Measurements from ENCODE around the gene SLFNL1. TPM values are rescaled to one million over a fixed set of nuclear protein-coding genes. Genes with fewer than 3 reads are reported as not detected.

The SLFNL1 gene
- total RNA-seq, 1 experiment from 2014 or later: 0.39 TPM

DNA sequence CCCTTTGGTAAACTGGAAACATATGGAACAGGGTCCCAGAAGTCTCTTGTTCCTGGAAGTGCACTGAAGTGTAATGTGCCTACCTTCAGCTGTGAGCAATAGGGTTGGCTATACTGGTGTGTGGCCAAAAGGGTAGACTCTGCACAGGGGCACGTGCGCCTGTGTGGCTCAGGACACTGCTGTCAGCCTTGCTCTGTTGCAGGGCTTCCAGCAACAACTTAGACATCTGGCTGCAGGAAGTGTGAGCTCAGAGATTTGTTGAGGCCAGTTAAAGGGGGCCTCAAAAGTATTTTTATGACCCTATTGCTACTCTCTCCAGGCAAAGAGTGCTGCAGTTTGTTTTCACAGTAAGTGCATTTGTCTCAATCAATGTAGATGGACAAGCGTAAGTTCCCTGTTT lies 34.6 kb downstream of the SLFNL1 start:
- peaks cover 84% of the 10 kb centered on the region for H3K36me3 ChIP-seq (ENCODE audit: insufficient read depth, low read length, poor library complexity, severe bottlenecking)
- BruUV-seq (replicated peaks): no TSS peak
- POLR2A ChIA-PET (ENCODE audit: low non-redundant PET): no interaction called here

DNA sequence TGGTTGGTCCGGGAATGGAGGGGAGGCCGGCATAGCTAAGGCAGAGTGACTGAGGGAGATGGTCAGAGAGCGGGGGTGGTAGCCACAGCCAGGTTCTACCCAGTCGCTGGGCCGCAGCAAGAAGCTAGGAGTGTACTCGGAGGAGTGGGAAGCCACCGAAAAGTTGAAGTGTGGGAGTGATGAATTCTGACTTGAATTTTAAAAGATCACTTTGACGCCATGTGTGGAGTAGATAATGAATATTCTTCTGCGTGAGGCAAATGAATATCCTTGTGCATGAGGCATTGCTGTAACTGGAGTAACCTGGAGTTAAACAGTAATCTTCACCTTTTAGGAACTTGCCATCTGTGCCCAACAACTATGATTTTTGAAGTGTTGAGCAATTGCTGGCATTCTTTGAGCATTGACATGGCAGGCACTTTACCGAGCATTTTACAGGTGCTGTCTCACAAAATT lies 35.2 kb downstream of the SLFNL1 start:
- H3K9me3 ChIP-seq (ENCODE audit: low read depth, low read length, poor library complexity, severe bottlenecking): no peaks in the 10 kb centered on the region
- BruUV-seq (replicated peaks): no TSS peak
- intact Hi-C loops (cut with micrococcal nuclease; ENCODE audit: unreplicated experiment): no loop called here
- ChIA-PET CTCF (no interaction called here), POLR2A (ENCODE audit: low non-redundant PET) (no interaction called here)
- H3K36me3 ChIP-seq (ENCODE audit: insufficient read depth, low read length, poor library complexity, severe bottlenecking): peaks cover 78% of the 10 kb centered on the region
- no peaks in the 10 kb centered on the region for H3K27me3 ChIP-seq (replicated peaks; ENCODE audit: insufficient read depth, low read depth, low read length, poor library complexity)
- DNase-seq (ENCODE audit: low spot score): no peak
- peaks cover 9% of the 10 kb centered on the region for H3K4me1 ChIP-seq (ENCODE audit: insufficient read depth, low read length, poor library complexity, severe bottlenecking)
- H3K4me3 ChIP-seq (ENCODE audit: low read depth, low read length, poor library complexity, severe bottlenecking): no peak overlapping the region
- H3K27ac ChIP-seq (ENCODE audit: low read depth, low read length, poor library complexity, severe bottlenecking): no peak overlapping the region
- TF ChIP-seq, protein P1, sequence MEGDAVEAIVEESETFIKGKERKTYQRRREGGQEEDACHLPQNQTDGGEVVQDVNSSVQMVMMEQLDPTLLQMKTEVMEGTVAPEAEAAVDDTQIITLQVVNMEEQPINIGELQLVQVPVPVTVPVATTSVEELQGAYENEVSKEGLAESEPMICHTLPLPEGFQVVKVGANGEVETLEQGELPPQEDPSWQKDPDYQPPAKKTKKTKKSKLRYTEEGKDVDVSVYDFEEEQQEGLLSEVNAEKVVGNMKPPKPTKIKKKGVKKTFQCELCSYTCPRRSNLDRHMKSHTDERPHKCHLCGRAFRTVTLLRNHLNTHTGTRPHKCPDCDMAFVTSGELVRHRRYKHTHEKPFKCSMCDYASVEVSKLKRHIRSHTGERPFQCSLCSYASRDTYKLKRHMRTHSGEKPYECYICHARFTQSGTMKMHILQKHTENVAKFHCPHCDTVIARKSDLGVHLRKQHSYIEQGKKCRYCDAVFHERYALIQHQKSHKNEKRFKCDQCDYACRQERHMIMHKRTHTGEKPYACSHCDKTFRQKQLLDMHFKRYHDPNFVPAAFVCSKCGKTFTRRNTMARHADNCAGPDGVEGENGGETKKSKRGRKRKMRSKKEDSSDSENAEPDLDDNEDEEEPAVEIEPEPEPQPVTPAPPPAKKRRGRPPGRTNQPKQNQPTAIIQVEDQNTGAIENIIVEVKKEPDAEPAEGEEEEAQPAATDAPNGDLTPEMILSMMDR (conservative IDR thresholded peaks at IDR 0.05; ENCODE audit: low read depth, low read length): no peak
- TF ChIP-seq EZH2 (IDR thresholded peaks at IDR 0.05; ENCODE audit: borderline replicate concordance, low read depth, low read length, poor library complexity, severe bottlenecking): no peak

More for the DNA sequence above, 34.6 kb downstream of the SLFNL1 start:
- intact Hi-C loops (cut with micrococcal nuclease; ENCODE audit: unreplicated experiment): no loop called here
- Histone ChIP-seq H3K27me3 (replicated peaks; ENCODE audit: insufficient read depth, low read depth, low read length, poor library complexity) (no peaks in the 10 kb centered on the region), H3K4me1 (ENCODE audit: insufficient read depth, low read length, poor library complexity, severe bottlenecking) (peaks cover 6% of the 10 kb centered on the region), H3K27ac (ENCODE audit: low read depth, low read length, poor library complexity, severe bottlenecking) (no peak overlapping the region), H3K4me3 (ENCODE audit: low read depth, low read length, poor library complexity, severe bottlenecking) (no peak overlapping the region), H3K9me3 (ENCODE audit: low read depth, low read length, poor library complexity, severe bottlenecking) (no peaks in the 10 kb centered on the region)
- DNase-seq (ENCODE audit: low spot score): no peak
- no peak for TF ChIP-seq EZH2 (IDR thresholded peaks at IDR 0.05; ENCODE audit: borderline replicate concordance, low read depth, low read length, poor library complexity, severe bottlenecking)
- TF ChIP-seq, protein P1 (conservative IDR thresholded peaks at IDR 0.05; ENCODE audit: low read depth, low read length): no peak
- CTCF ChIA-PET: no interaction called here

DNA sequence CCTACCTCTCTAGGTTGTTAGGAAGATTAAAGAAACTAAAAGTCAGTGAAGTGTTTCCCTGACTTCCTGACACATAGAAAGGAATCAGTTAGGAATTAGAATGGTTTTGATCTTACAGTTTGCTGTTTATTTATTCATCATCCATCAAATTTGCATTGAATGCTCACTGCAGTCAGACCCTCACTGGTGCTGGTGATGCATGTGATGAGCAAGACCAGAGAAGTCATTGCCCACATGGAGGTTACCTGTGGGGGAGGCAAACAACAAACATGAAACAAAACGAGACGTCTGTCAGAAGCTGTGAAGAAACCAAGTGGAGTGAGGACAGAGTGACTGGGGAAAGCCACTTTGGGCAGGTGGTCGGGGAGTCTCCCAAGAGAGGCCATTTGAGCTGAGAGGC lies 35.6 kb downstream of the SLFNL1 start:
- no peaks in the 10 kb centered on the region for H3K9me3 ChIP-seq (ENCODE audit: low read depth, low read length, poor library complexity, severe bottlenecking)
- no peak for TF ChIP-seq EZH2 (IDR thresholded peaks at IDR 0.05; ENCODE audit: borderline replicate concordance, low read depth, low read length, poor library complexity, severe bottlenecking)
- TF ChIP-seq, protein P1 (conservative IDR thresholded peaks at IDR 0.05; ENCODE audit: low read depth, low read length): no peak
- no peak overlapping the region for H3K4me3 ChIP-seq (ENCODE audit: low read depth, low read length, poor library complexity, severe bottlenecking)
- peaks cover 74% of the 10 kb centered on the region for H3K36me3 ChIP-seq (ENCODE audit: insufficient read depth, low read length, poor library complexity, severe bottlenecking)
- ChIA-PET CTCF (no interaction called here), POLR2A (ENCODE audit: low non-redundant PET) (no interaction called here)
- peaks cover 9% of the 10 kb centered on the region for H3K4me1 ChIP-seq (ENCODE audit: insufficient read depth, low read length, poor library complexity, severe bottlenecking)
- H3K27ac ChIP-seq (ENCODE audit: low read depth, low read length, poor library complexity, severe bottlenecking): no peak overlapping the region
- no peak for DNase-seq (ENCODE audit: low spot score)
- no peaks in the 10 kb centered on the region for H3K27me3 ChIP-seq (replicated peaks; ENCODE audit: insufficient read depth, low read depth, low read length, poor library complexity)
- BruUV-seq (replicated peaks): no TSS peak
- intact Hi-C loops (cut with micrococcal nuclease; ENCODE audit: unreplicated experiment): no loop called here
